Measurements from ENCODE around the gene RAB15.

Gene RAB15
- long read RNA-seq, donor 1, partial matches to known transcripts: 0 of 1 reads
- long read RNA-seq, donor 1, other reads (novel, unspliced or antisense): 0 of 1 reads
- long read RNA-seq, donor 2, partial matches to known transcripts: 0 of 3 reads
- long read RNA-seq, donor 2, other reads (novel, unspliced or antisense): 0 of 3 reads
- long read RNA-seq, donor 3, partial matches to known transcripts: 0 of 2 reads
- long read RNA-seq, donor 3, other reads (novel, unspliced or antisense): 0 of 2 reads
- long read RNA-seq, donor 4, partial matches to known transcripts: 0 of 3 reads
- long read RNA-seq, donor 4, other reads (novel, unspliced or antisense): 0 of 3 reads
- long read RNA-seq, donor 5, partial matches to known transcripts: 0 of 2 reads
- long read RNA-seq, donor 5, other reads (novel, unspliced or antisense): 0 of 2 reads
- long read RNA-seq, donor 6, transcript RAB15-203 (7 exons, 3,515 nt): major isoform, 5 of 6 reads
- long read RNA-seq, donor 6, partial matches to known transcripts: 0 of 6 reads
- long read RNA-seq, donor 6, other reads (novel, unspliced or antisense): 0 of 6 reads
- long read RNA-seq, donor 7: 0 reads
- long read RNA-seq, donor 8, partial matches to known transcripts: 6 of 9 reads
- long read RNA-seq, donor 8, other reads (novel, unspliced or antisense): 0 of 9 reads

DNA sequence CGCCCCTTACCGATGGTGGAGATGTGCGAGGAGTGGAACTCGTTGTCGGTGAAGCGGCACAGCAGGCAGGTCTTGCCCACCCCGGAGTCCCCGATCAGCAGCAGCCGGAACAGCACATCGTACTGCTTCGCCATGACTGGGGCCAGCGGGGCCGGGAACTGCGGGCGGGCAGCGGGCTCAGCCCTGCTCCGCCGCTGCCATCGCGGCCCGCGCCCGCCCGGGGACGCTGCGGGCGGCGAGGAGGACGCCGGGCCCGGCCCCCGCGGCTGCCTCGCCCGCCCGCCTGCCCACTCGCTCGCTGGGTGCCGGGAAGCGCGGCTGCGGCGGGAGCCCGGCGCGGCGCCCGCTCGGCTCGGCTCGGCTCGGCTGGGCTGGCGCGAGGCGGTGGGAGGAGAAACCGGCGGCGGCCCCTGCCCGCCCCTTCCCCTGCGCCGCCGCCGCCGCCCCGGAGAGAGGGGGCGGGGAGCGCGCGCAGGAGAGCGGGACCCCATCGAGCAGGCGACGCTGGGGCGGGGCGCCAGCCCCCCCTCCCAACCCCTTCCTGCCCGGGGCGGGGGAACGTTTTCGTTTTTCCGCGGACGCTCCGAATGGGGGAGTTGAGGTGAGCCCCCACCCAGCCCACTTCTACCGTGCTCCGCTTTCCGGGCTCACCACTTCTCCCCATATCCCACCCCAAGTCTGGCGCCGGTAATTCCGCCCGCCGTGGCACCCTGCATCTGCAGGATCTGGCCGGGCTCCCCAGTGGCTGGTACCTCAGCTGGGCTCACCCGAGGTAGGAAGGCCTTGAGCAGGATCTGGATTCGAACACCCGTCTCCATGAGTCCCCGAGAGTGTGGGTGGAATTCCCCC lies at the start of gene RAB15:
TSS of gene RAB15 (minus strand) at position 394 of the 849 bp plus-strand sequence. CDS start at position 134, 260 bp downstream.
- peak; percentile 72 for DNase-seq

DNA sequence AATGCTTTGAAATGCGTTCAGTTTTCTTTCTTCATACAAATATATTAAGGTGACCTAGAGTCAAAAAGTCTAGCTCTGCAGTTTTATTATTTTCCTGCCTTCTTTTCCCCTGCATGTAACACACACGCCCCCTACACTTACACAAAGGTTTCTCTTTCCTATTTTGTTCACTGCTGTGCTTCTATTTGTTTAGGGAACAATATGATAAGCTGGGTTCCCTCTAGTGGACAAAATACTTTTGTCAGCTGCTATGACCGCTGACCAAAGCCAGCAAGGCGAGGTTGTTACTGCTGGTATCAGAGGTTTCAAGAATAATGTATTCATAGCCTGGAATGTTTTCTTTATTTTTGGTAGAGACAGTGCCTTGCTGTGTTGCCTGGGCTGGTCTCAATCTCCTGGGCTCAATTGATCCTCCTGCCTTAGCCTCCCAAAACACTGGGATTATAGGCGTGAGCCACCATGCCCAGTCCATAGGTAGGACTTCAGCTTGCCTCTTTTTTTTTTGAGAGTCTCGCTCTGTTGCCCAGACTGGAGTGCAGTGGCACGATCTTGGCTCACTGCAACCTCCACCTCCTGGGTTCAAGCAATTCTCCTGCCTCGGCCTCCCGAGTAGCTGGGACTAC lies 47.9 kb upstream of the RAB15 start:
- peak; percentile 26 for DNase-seq

DNA sequence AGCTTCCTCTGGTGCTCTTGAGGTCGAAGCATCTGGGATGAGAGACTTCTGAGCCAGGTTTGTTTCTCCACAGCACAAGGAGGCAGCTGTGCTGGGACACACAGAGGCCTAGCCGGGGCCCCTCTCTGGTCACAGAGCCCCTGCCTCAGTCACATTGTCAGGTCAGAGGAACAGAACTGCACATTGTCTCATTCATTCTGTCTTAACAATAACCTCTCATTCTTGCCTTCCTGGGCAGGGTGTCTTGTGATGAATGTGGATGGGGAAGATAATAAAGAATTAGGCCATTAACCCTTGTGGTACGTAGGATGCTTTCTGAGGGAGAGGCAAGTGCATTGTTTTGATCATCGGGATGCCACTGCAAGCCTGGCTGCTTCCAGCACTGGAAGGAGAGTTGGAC lies 44.3 kb upstream of the RAB15 start:
- no peak for DNase-seq

GRCh38 chr14:65015391-65015790 lies 43.3 kb upstream of the RAB15 start:
- DNase-seq: no peak

- DNase-seq: no peak
These were observed 40.2 kb upstream of the RAB15 start for GRCh38 chr14:65012353-65012752.

- DNase-seq: no peak
These were observed 39.4 kb upstream of the RAB15 start for GRCh38 chr14:65011538-65011937.

GRCh38 chr14:65010211-65010931 lies 38.2 kb upstream of the RAB15 start:
- DNase-seq: no peak

DNA sequence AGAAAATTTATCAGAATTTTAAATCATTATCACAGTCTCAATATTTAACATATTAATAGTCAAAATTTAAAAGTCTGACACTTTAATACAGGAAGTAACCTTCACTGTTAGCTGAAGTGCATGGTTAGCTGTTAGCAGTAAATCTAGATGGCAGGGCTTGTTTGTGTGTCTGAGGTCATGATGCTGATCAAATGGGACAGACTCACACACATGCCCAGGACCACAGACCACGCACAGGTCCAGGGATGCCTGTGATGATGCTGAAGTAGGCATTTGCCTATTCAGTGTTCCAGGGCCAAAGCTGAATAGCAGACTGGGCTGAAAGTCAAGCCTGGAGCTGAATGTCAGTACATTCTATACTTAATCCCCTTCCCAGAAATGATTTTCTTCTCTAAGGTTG lies 35.1 kb upstream of the RAB15 start:
- no peak for DNase-seq

GRCh38 chr14:65006261-65006721 lies 34.2 kb upstream of the RAB15 start:
- DNase-seq: peak; percentile 32

DNA sequence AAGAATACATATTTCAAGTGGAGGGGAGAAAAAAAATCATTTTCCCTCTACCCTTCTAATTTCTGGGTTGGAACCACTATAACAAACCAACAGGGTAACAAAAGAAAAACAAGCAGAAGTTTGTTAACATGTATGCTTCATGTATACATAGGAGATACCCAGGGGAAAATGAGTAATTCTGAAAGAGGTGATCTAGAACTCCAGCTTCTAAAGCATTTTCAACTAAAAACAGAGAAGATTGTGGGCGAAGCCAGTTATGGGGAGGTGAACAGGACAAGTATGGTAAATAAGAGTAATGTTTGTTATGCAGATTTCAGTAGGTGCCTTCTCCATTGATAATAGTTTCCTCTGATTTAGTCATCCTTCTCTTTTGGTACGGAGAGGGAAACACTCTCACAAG lies 31.3 kb upstream of the RAB15 start:
- DNase-seq: no peak

- DNase-seq: no peak
These were observed 30.6 kb upstream of the RAB15 start for GRCh38 chr14:65002586-65003210.

DNA sequence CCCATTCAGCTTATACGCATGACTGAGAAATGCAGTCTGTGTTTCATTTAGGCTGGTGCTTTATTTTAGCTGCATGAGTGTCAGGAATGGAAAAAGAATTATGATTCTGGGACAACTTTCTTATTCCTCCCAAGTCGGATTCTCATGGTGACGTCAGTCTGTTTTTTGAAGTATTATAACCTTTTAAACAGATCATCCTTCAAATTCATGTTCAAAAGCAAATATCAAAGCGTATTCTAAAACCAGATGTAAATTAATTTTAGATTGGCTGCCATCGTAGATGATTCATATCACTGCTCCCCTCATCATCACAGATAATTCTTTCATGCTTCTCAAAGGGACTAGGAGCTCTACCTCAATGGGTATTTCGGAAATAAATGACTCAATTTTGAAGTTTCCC lies 29.6 kb upstream of the RAB15 start:
- no peak for DNase-seq

DNA sequence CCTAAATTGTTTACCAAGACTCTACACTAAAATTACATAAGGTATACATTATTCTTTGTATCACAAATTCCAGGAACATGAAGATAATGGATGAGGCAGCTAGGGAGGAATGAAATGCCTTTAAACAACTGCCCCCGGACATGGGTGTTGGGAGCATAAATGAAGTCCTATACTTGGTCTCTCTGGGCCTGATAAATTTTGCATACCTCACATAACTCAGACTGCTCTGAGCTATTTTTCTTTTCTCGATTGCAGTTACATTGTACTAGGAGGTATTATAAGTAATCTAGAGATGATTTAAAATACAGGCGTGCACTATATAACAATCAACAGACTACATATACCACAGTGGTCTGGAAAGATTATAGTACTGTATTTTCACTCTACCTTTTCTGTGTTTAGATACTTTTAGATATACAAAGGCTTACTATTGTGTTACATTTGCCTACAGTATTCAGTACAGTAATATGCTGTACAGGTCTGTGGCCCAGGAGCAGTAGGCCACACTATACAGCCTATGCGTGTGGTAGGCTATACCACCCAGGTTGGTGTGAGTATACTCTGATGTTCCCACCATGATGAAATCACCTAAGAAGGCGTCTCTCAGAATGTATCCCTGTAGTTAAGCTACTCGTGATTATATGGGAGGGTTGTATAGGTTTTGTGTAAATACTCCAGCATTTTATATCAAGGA lies 28.9 kb upstream of the RAB15 start:
- no peak for DNase-seq

DNA sequence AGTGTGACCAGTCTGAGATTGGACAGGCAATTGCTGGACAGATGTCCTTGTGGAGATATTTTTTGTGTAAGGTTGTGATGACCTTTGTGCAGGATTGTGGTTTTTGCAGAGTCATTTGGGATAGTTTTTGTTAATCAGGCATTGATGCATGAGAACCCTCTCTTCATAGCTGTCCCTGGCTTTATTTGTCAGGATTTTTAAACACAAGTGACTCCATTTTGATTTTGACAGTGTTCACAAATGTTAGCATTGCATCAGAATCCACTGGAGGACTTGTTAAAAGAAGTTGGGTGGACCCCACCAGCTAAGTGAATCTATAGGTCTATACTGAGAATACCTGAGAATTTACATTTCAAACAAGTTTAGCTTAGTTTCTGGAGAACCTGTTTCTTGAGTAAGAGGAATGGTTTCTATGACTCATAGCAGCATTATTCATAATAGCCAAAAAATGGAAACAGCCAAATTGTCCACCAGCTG lies 26.4 kb upstream of the RAB15 start:
- no peak for DNase-seq

- no peak for DNase-seq
These were observed 25.1 kb upstream of the RAB15 start for GRCh38 chr14:64997108-64997794.

DNA sequence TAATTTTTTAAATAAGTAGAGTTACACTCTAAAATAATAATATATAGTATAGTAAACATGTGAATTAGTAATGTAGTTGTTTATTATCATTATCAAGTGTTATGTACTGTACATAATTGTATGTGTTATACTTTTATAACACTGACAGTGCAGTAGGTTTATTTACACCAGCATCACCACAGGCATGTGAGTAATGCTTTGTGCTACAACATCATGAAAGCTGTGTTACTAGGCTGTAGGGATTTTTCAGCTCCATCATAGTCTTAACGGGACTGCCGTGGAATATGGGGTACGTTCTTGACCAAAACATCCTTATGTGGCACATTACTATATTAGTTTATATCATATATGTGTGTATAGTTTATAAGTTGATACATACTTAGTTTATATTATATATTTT lies 23.2 kb upstream of the RAB15 start:
- DNase-seq: no peak

DNA sequence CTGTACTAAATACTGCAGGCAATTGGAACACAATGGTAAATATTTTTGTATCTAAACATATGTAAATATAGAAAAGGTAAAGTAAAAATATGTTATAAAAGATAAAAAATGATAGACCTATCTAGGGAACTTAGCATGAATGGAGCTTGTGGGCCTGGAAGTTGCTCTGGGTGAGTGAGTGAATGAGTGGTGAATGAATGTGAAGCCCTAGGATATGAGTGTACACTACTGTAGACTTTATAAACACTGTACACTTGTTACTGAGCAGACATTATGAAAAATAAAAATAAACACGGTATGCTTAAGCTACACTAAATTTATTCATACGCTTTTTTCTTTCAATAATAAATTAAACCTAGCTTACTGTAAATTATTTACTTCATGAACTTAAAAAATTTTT lies 22.4 kb upstream of the RAB15 start:
- DNase-seq: no peak

DNA sequence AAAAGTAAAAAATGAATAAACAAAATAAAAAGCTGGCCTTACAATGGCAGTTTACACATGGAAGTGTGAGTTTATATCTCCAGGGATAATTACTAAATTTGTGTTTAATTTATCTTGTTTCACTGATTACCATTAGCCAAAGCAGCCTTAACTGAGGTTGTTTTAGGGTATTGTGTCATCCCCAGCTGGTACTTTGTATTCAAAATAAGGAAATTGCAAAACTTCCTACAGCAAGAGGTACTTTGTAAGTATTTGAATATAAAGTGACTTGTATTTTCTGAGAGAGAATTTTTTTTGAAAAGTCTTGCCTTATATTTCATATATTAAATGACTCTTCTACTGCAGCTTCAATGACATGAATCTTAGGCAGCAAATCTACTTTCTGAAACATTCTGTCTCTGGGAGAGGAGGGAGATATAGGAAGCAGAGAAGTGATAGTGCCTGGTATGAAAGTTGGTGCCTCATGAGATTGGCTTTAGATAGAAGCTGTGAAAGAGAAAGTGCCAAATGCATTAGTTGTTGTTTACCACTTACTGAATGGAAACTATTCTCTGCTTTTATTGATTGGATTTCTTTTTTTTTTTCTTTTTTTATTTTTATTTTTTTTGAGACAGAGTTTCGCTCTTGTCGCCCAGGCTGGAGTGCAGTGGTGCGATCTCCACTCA lies 21.3 kb upstream of the RAB15 start:
- no peak for DNase-seq

DNA sequence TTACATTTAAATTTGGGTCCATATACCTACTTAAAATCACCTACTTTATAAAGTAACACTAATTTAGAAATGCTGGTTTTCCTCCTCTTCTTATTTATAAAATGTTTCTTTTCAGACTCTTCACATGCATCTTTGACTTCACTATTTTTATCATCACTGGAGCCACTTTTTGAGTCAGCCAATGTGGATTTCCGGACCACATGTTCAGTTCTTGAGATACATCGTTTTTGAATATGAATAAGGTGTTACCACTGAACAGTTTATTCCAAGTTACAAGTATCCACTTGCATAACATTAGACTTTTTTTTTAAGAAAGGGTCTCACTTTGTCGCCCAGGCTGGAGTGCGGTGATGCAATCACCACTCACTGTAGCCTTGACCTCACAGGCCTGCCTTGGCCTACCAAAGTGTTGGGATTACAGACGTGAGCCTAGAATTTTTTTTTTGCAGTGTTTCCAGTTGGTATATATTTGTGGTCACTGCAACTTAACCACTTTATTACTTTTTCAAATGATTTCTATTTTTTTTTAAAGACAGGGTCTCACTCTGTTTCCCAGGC lies 20.3 kb upstream of the RAB15 start:
- no peak for DNase-seq
